Measurements from ENCODE around the gene NCMAP.

NCMAP gene

GRCh38 chr1:24567792-24568388 is 12.0 kb downstream of the NCMAP start:
- DNase-seq (ENCODE audit: low read depth): peak; percentile 10
- no peak for TF ChIP-seq POLR2A (IDR thresholded peaks at IDR 0.05; ENCODE audit: extremely low read depth, insufficient read length)

GRCh38 chr1:24568475-24568874 is 12.6 kb downstream of the NCMAP start:
- no peak overlapping the region for H3K4me3 ChIP-seq (ENCODE audit: low read depth, low read length)
- TF ChIP-seq POLR2A (IDR thresholded peaks at IDR 0.05; ENCODE audit: extremely low read depth, insufficient read length) (no peak), CTCF (IDR thresholded peaks at IDR 0.05; ENCODE audit: low read depth, low read length) (no peak), MYC (IDR thresholded peaks at IDR 0.05; ENCODE audit: low read depth, low read length) (no peak), MAX (IDR thresholded peaks at IDR 0.05; ENCODE audit: low read depth, low read length) (no peak)
- no peak for DNase-seq (ENCODE audit: low read depth)

More at GRCh38 chr1:24567792-24568388, 12.0 kb downstream of the NCMAP start:
- no peak overlapping the region for H3K4me3 ChIP-seq (ENCODE audit: low read depth, low read length)

GRCh38 chr1:24570265-24571125 is 14.6 kb downstream of the NCMAP start:
- no peak for DNase-seq (ENCODE audit: low read depth)
- TF ChIP-seq MAX (IDR thresholded peaks at IDR 0.05; ENCODE audit: low read depth, low read length) (no peak), POLR2A (IDR thresholded peaks at IDR 0.05; ENCODE audit: extremely low read depth, insufficient read length) (no peak), CTCF (IDR thresholded peaks at IDR 0.05; ENCODE audit: low read depth, low read length) (no peak), MYC (IDR thresholded peaks at IDR 0.05; ENCODE audit: low read depth, low read length) (no peak)
- no peak overlapping the region for H3K4me3 ChIP-seq (ENCODE audit: low read depth, low read length)

- no peak for TF ChIP-seq MAX (IDR thresholded peaks at IDR 0.05; ENCODE audit: low read depth, low read length)
- no peak for TF ChIP-seq MYC (IDR thresholded peaks at IDR 0.05; ENCODE audit: low read depth, low read length)
- TF ChIP-seq CTCF (IDR thresholded peaks at IDR 0.05; ENCODE audit: low read depth, low read length): no peak
- no peak for TF ChIP-seq POLR2A (IDR thresholded peaks at IDR 0.05; ENCODE audit: extremely low read depth, insufficient read length)
- DNase-seq (ENCODE audit: low read depth): peak; percentile 15
- no peak overlapping the region for H3K4me3 ChIP-seq (ENCODE audit: low read depth, low read length)
Observed at GRCh38 chr1:24572301-24572700, 16.4 kb downstream of the NCMAP start.

GRCh38 chr1:24575905-24576587 is 20.2 kb downstream of the NCMAP start:
- TF ChIP-seq POLR2A (IDR thresholded peaks at IDR 0.05; ENCODE audit: extremely low read depth, insufficient read length) (no peak), MYC (IDR thresholded peaks at IDR 0.05; ENCODE audit: low read depth, low read length) (no peak), CTCF (IDR thresholded peaks at IDR 0.05; ENCODE audit: low read depth, low read length) (no peak), MAX (IDR thresholded peaks at IDR 0.05; ENCODE audit: low read depth, low read length) (no peak)
- no peak for DNase-seq (ENCODE audit: low read depth)
- no peak overlapping the region for H3K4me3 ChIP-seq (ENCODE audit: low read depth, low read length)

GRCh38 chr1:24578846-24579245 is 23.0 kb downstream of the NCMAP start:
- no peak for DNase-seq (ENCODE audit: low read depth)
- no peak overlapping the region for H3K4me3 ChIP-seq (ENCODE audit: low read depth, low read length)
- no peak for TF ChIP-seq CTCF (IDR thresholded peaks at IDR 0.05; ENCODE audit: low read depth, low read length)

Measured in NB4 (cell line).